SK-N-SH (cell line): Measurements from ENCODE around the gene ITPRID1. TPM values are rescaled to one million over a fixed set of nuclear protein-coding genes. Genes with fewer than 3 reads are reported as not detected.

Experiments
- CTCF ChIA-PET: fragments of 300-600, 350-600 bp; formaldehyde crosslinking; extraction: SDS; loops from one replicate; lab custom pipeline; 2021; lab: Yijun Ruan, JAX
- POLR2A ChIA-PET: fragments of 350-600 bp; sonication (Branson Sonifier 250); formaldehyde crosslinking; extraction: SDS; loops from one replicate; lab custom pipeline; 2020; ENCODE audit warnings: antibody characterized with exemption, inconsistent platforms; lab: Yijun Ruan, JAX
- DNase-seq: peaks from one replicate; pipeline ENCODE4 v3.0.0; 2012
- H2AFZ ChIP-seq: fragments of 200-600 bp; sonication (generic); 2 replicates; pipeline ENCODE4 v1.8.1; 2016; ENCODE audit warnings: antibody characterized with exemption, mild to moderate bottlenecking, low read depth
- H3F3A ChIP-seq: fragments of 200-600 bp; sonication (generic); replicated peaks from 2 replicates; pipeline ENCODE3; 2016; ENCODE audit warnings: antibody characterized with exemption, mild to moderate bottlenecking; ENCODE audit not compliant: insufficient read depth
- H3K27ac ChIP-seq, 2 experiments: fragments of 200-500 bp in 1 of 2; fragments of 200-600 bp in 1 of 2; sonication (Bioruptor generic) in 1 of 2; sonication (generic), shearing (Covaris generic) in 1 of 2; 2 replicates each; pipeline versions ENCODE4 v1.5.1 to v1.6.1; 2014 to 2016; ENCODE audit warnings: low read depth in 2 of 2, inconsistent platforms in 1 of 2, low read length in 1 of 2, mild to moderate bottlenecking in 1 of 2, mixed read lengths in 1 of 2
- H3K27me3 ChIP-seq: fragments of 200-600 bp; sonication (generic), shearing (Covaris generic); 2 replicates; pipeline ENCODE4 v1.6.1; 2016; ENCODE audit warnings: mixed run types; ENCODE audit not compliant: insufficient read depth
- H3K36me3 ChIP-seq, 2 experiments: fragments of 200-500 bp in 1 of 2; fragments of 200-600 bp in 1 of 2; sonication (Bioruptor generic) in 1 of 2; sonication (generic) in 1 of 2; replicated peaks in 1 of 2; 2 replicates each; pipeline versions ENCODE3 to v1.5.1; 2014 to 2016; ENCODE audit warnings: low read length in 1 of 2, mild to moderate bottlenecking in 1 of 2; ENCODE audit not compliant: insufficient read depth in 2 of 2, control insufficient read depth in 1 of 2
- H3K4me1 ChIP-seq, 2 experiments: fragments of 200-500 bp in 1 of 2; fragments of 200-600 bp in 1 of 2; sonication (Bioruptor generic) in 1 of 2; sonication (generic), shearing (Covaris generic) in 1 of 2; 2 replicates each; pipeline versions ENCODE4 v1.5.1 to v1.6.1; 2014 to 2016; ENCODE audit warnings: low read depth in 1 of 2, low read length in 1 of 2, mixed run types in 1 of 2; ENCODE audit not compliant: insufficient read depth in 2 of 2, control insufficient read depth in 1 of 2
- H3K4me2 ChIP-seq: fragments of 200-600 bp; sonication (generic), shearing (Covaris generic); 2 replicates; pipeline ENCODE4 v1.6.1; 2017; ENCODE audit warnings: mixed run types
- H3K4me3 ChIP-seq, 2 experiments: fragments of 200-500 bp in 1 of 2; fragments of 200-600 bp in 1 of 2; sonication (Bioruptor generic) in 1 of 2; sonication (generic), shearing (Covaris generic) in 1 of 2; 2 replicates each; pipeline versions ENCODE4 v1.5.1 to v1.8.1; 2014 to 2016; ENCODE audit warnings: low read depth in 2 of 2, inconsistent platforms in 1 of 2, low read length in 1 of 2, mild to moderate bottlenecking in 1 of 2, mixed read lengths in 1 of 2, moderate library complexity in 1 of 2
- H3K79me2 ChIP-seq: fragments of 200-600 bp; sonication (generic); 2 replicates; pipeline ENCODE4 v1.8.1; 2017; ENCODE audit warnings: mild to moderate bottlenecking; ENCODE audit not compliant: insufficient read depth
- H3K9ac ChIP-seq: fragments of 200-600 bp; sonication (generic); 2 replicates; pipeline ENCODE4 v1.6.1; 2017; ENCODE audit warnings: mixed run types
- H3K9me2 ChIP-seq: fragments of 200-600 bp; sonication (generic); 2 replicates; pipeline ENCODE4 v1.6.1; 2017; ENCODE audit warnings: mixed run types
- H3K9me3 ChIP-seq: fragments of 200-600 bp; sonication (generic); 2 replicates; pipeline ENCODE4 v1.6.1; 2017; ENCODE audit warnings: mixed run types, mild to moderate bottlenecking, moderate library complexity
- H4K20me1 ChIP-seq: fragments of 200-600 bp; sonication (generic); 2 replicates; pipeline ENCODE4 v1.6.1; 2017; ENCODE audit warnings: mild to moderate bottlenecking, mixed run types; ENCODE audit not compliant: insufficient read depth
- CTCF ChIP-seq: fragments of 200-600 bp; sonication (generic); IDR thresholded peaks from 2 replicates; pipeline ENCODE4 v1.6.1; 2017; ENCODE audit warnings: antibody characterized with exemption, mild to moderate bottlenecking, moderate library complexity
- ELF1 ChIP-seq: IDR thresholded peaks from 2 replicates; pipeline ENCODE4 v1.4.0; 2012
- FOSL2 ChIP-seq: IDR thresholded peaks from 2 replicates; pipeline ENCODE4 v1.4.0; 2012; ENCODE audit warnings: low read depth, mild to moderate bottlenecking, moderate library complexity, borderline replicate concordance
- GATA2 ChIP-seq: sonication (generic); formaldehyde crosslinking; IDR thresholded peaks from 2 replicates; pipeline ENCODE4 v1.5.0; 2020; ENCODE audit warnings: mild to moderate bottlenecking, missing genetic modification reagents
- IRF3 ChIP-seq: fragments of 150-350 bp; IDR thresholded peaks from 2 replicates; pipeline ENCODE4 v1.6.1; 2016; ENCODE audit warnings: mild to moderate bottlenecking, low read depth, low read length
- MXI1 ChIP-seq: IDR thresholded peaks from 2 replicates; pipeline ENCODE4 v1.6.1; 2012; ENCODE audit warnings: mild to moderate bottlenecking, low read depth, low read length, improper control_type of control experiment
- NFIC ChIP-seq: IDR thresholded peaks from 2 replicates; pipeline ENCODE4 v1.4.0; 2012; ENCODE audit warnings: borderline replicate concordance
- PBX3 ChIP-seq: IDR thresholded peaks from 2 replicates; pipeline ENCODE4; 2012
- RAD21 ChIP-seq: IDR thresholded peaks from 2 replicates; pipeline ENCODE4 v1.6.1; 2012; ENCODE audit warnings: mild to moderate bottlenecking, low read length
- SMC3 ChIP-seq: IDR thresholded peaks from 2 replicates; pipeline ENCODE4 v1.6.1; 2012; ENCODE audit warnings: low read depth, low read length, improper control_type of control experiment
- TAF1 ChIP-seq: IDR thresholded peaks from 2 replicates; pipeline ENCODE4 v1.6.1; 2012; ENCODE audit warnings: low read depth, mild to moderate bottlenecking, low read length, moderate library complexity, borderline replicate concordance
- TCF12 ChIP-seq: IDR thresholded peaks from 2 replicates; pipeline ENCODE4 v1.4.0; 2012
- TEAD4 ChIP-seq: IDR thresholded peaks from 2 replicates; pipeline ENCODE4 v1.4.0; 2012; ENCODE audit warnings: mild to moderate bottlenecking, borderline replicate concordance; ENCODE audit not compliant: insufficient read depth
- ZBTB33 ChIP-seq: IDR thresholded peaks from 2 replicates; pipeline ENCODE4 v1.4.0; 2012; ENCODE audit warnings: low read depth, borderline replicate concordance
- WGBS: methylation state at CpG from one replicate; pipeline ENCODE4 v1.1.6; 2017; ENCODE audit warnings: low lambda C conversion rate; 5-methylcytosine and 5-hydroxymethylcytosine counted together
- polyA plus RNA-seq, 3 experiments: library from polyadenylated mRNA; depleted of rRNA; stranded (reverse); fragments of >200 nt; gene quantifications; 2 replicates each; pipeline ENCODE4 v1.2.3, GENCODE V29; 2012

The ITPRID1 gene
- polyA plus RNA-seq, 1 of the 3 experiments (the other 2 are of a cell fraction): not detected

GRCh38 chr7:31687024-31687748, 173.3 kb downstream of the ITPRID1 start, which contains the start of gene PPP1R17:
TSS of gene PPP1R17 (plus strand) at chr7:31687215. CDS start at chr7:31692442, 5,227 bp downstream.
- H4K20me1 ChIP-seq: no peaks in the 10 kb centered on the region
- no peaks in the 10 kb centered on the region for H3K9me2 ChIP-seq
- no peak within 1 kb of the TSS for H3K4me2 ChIP-seq
- no peak within 1 kb of the TSS for H3K4me3 ChIP-seq
- DNase-seq: peak; percentile 57
- H3K36me3 ChIP-seq: no peaks in the 10 kb centered on the region
- TF ChIP-seq GATA2 (CRISPR knock-in tag) (peak; percentile 52), TEAD4 (no peak)
- TF ChIP-seq, all 33 proteins: peak for 1
- no peaks in the 10 kb centered on the region for H3K4me1 ChIP-seq
- H3K79me2 ChIP-seq: no peaks in the 10 kb centered on the region
- peaks cover 12% of the 10 kb centered on the region; the same call in 1 of the 2 replicates for H3K27me3 ChIP-seq
- 8% methylated on average over 14 of the region's 14 CpGs for WGBS
- H3K27ac ChIP-seq: no peak within 1 kb of the TSS
- no peaks in the 10 kb centered on the region for H3F3A ChIP-seq
- H2AFZ ChIP-seq: no peak within 1 kb of the TSS
- POLR2A ChIA-PET: no interaction called here
- H3K9ac ChIP-seq: no peak within 1 kb of the TSS
- CTCF ChIA-PET: interaction anchor here (1.1 to 1.4 kb wide), 2 partner anchors 9 to 13 kb away, joined by 3 to 5 read pairs; no protein-coding TSS in a partner anchor
- no peaks in the 10 kb centered on the region for H3K9me3 ChIP-seq

- POLR2A ChIA-PET: no interaction called here
- H3K36me3 ChIP-seq: no peaks in the 10 kb centered on the region
- DNase-seq: no peak
- no peaks in the 10 kb centered on the region for H3K9me2 ChIP-seq
- no peak overlapping the region for H3K4me2 ChIP-seq
- no peaks in the 10 kb centered on the region for H3K4me1 ChIP-seq
- H3K79me2 ChIP-seq: no peaks in the 10 kb centered on the region
- no peak overlapping the region for H2AFZ ChIP-seq
- peaks cover 12% of the 10 kb centered on the region; the same call in 1 of the 2 replicates for H3K27me3 ChIP-seq
- WGBS: 5% methylated on average over 3 of the region's 3 CpGs
- H3K9ac ChIP-seq: no peak overlapping the region
- H3F3A ChIP-seq: no peaks in the 10 kb centered on the region
- CTCF ChIA-PET: interaction anchor here (1.1 kb wide), 2 partner anchors 9 to 12 kb away, joined by 3 to 4 read pairs; no protein-coding TSS in a partner anchor
- no peaks in the 10 kb centered on the region for H4K20me1 ChIP-seq
- TF ChIP-seq SMC3 (no peak), MXI1 (no peak), IRF3 (no peak), ELF1 (no peak), RAD21 (no peak), FOSL2 (no peak), NFIC (no peak)
- no peak overlapping the region for H3K27ac ChIP-seq
- H3K9me3 ChIP-seq: no peaks in the 10 kb centered on the region
- no peak overlapping the region for H3K4me3 ChIP-seq
These were observed 174.5 kb downstream of the ITPRID1 start for GRCh38 chr7:31688372-31688771.

GRCh38 chr7:31688996-31689395, 175.1 kb downstream of the ITPRID1 start:
- H3K9ac ChIP-seq: no peak overlapping the region
- H3K4me2 ChIP-seq: no peak overlapping the region
- no peak overlapping the region for H3K27ac ChIP-seq
- no peaks in the 10 kb centered on the region for H3K9me2 ChIP-seq
- no peak overlapping the region for H2AFZ ChIP-seq
- H3K79me2 ChIP-seq: no peaks in the 10 kb centered on the region
- DNase-seq: no peak
- no peaks in the 10 kb centered on the region for H3F3A ChIP-seq
- H3K27me3 ChIP-seq: peaks cover 12% of the 10 kb centered on the region; the same call in 1 of the 2 replicates
- WGBS: 5% methylated on average over 2 of the region's 2 CpGs
- CTCF ChIA-PET: interaction anchor here (1.1 kb wide), 1 partner anchor 8 kb away, joined by 4 read pairs; no protein-coding TSS in a partner anchor
- H3K9me3 ChIP-seq: no peaks in the 10 kb centered on the region
- no peak overlapping the region for H3K4me3 ChIP-seq
- no peaks in the 10 kb centered on the region for H3K36me3 ChIP-seq
- H4K20me1 ChIP-seq: no peaks in the 10 kb centered on the region
- POLR2A ChIA-PET: no interaction called here
- no peaks in the 10 kb centered on the region for H3K4me1 ChIP-seq
- TF ChIP-seq CTCF (no peak), ZBTB33 (no peak), PBX3 (no peak), TCF12 (no peak), TAF1 (no peak)
